HL-60 (cell line): ENCODE data around the gene DAB2.
A peak's percentile ranks its signal among the peaks of the same experiment; 100 is the strongest.

ENCODE experiments used
- DNase-seq, 2 experiments: peaks; one replicate each; pipeline ENCODE4 v3.0.0-alpha.2; 2010 to 2020; ENCODE audit warnings: low read depth in 1 of 2, low spot score in 1 of 2
- H3K27ac ChIP-seq: fragments of 250-450 bp; sonication (Bioruptor Pico); replicated peaks from 2 replicates; pipeline ENCODE4 v1.5.1; 2020; ENCODE audit warnings: mild to moderate bottlenecking, moderate library complexity
- H3K27me3 ChIP-seq: fragments of 250-450 bp; sonication (Bioruptor Pico); 2 replicates; pipeline ENCODE4 v1.5.1; 2021; ENCODE audit warnings: mild to moderate bottlenecking, moderate library complexity; ENCODE audit not compliant: insufficient read depth, poor library complexity, severe bottlenecking
- H3K4me3 ChIP-seq: replicated peaks from 2 replicates; pipeline ENCODE4 v1.5.1; 2011; ENCODE audit warnings: mild to moderate bottlenecking, control low read depth, low read length; ENCODE audit not compliant: insufficient read depth
- GABPA ChIP-seq: IDR thresholded peaks from 2 replicates; pipeline ENCODE4 v1.6.1; 2012; ENCODE audit warnings: low read depth
- POLR2AphosphoS5 ChIP-seq: IDR thresholded peaks from 2 replicates; pipeline ENCODE4 v1.6.1; 2012; ENCODE audit warnings: low read depth
- SPI1 ChIP-seq: IDR thresholded peaks from 2 replicates; pipeline ENCODE4 v1.6.1; 2012; ENCODE audit warnings: low read depth, mild to moderate bottlenecking, borderline replicate concordance
- long read RNA-seq: library from polyadenylated mRNA; unstranded; transcript quantifications from one replicate; pipeline ENCODE4 v2.0.0, GENCODE V29; 2020
- TF ChIP-seq, protein P1 (sequence below): IDR thresholded peaks from 2 replicates; pipeline ENCODE4 v1.6.1; 2012; ENCODE audit warnings: low read depth; ENCODE audit not compliant: insufficient replicate concordance
- TF ChIP-seq, protein P2 (sequence below): IDR thresholded peaks from one replicate; pipeline ENCODE4 v1.5.1; 2011; ENCODE audit warnings: low read length, control low read depth, inconsistent platforms; ENCODE audit not compliant: insufficient read depth

Gene DAB2
- long read RNA-seq, result 0 reads

DNA sequence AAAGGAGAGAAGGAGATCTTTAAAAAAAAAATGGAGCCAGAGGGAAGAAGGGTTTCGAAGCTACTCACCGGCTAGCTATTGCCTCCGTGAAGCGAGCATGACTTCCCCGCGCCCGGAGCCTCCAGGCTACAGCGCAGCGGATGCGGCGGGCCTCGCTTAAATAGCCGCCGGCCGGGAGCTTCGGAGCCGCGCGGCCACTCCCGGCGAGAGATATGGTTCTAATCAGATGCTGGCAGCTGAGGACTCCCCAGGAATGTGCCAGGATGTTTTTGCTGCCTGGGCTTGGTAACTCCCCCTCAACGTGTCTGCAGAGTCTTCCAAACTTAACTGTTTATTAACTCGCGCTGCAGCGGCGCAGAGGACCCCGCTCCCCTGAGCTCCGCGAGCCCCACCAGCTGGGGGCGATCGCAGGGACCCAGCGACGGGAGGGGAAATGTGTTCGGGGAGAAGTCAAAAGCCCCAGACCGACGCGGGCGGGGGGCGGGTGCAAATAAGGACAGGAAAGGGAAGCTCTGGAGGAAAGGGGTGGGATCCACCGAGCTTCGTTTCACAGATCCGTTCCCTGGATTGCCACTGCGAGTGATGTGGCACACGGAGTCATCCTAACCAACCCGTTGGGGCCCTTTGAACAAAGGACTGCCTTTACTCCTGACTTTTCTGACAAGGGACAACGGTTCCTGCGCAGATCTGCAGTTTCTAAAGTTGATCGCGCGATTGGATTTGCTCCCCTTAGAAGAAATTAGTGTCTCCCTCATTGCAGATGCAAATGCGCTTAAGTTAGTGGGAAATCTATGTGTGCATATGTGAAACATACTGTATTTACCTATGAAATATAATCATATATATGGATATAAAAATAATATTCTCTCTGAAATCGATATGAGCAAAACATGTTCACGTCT, at the start of gene DAB2:
Gene DAB2, minus strand, starts transcription at position 245 of the 902 bp plus-strand sequence. CDS start 30,660 bp downstream, outside the sequence.
- Histone ChIP-seq H3K27ac (no peak within 1 kb of the TSS), H3K27me3 (peaks cover 12% of the 10 kb centered on the region), H3K4me3 (peak within 1 kb of the TSS; percentile 36)
- TF ChIP-seq POLR2AphosphoS5 (no peak), GABPA (no peak), SPI1 (no peak; the same call in 1 of the 2 replicates)
- TF ChIP-seq, protein P1, sequence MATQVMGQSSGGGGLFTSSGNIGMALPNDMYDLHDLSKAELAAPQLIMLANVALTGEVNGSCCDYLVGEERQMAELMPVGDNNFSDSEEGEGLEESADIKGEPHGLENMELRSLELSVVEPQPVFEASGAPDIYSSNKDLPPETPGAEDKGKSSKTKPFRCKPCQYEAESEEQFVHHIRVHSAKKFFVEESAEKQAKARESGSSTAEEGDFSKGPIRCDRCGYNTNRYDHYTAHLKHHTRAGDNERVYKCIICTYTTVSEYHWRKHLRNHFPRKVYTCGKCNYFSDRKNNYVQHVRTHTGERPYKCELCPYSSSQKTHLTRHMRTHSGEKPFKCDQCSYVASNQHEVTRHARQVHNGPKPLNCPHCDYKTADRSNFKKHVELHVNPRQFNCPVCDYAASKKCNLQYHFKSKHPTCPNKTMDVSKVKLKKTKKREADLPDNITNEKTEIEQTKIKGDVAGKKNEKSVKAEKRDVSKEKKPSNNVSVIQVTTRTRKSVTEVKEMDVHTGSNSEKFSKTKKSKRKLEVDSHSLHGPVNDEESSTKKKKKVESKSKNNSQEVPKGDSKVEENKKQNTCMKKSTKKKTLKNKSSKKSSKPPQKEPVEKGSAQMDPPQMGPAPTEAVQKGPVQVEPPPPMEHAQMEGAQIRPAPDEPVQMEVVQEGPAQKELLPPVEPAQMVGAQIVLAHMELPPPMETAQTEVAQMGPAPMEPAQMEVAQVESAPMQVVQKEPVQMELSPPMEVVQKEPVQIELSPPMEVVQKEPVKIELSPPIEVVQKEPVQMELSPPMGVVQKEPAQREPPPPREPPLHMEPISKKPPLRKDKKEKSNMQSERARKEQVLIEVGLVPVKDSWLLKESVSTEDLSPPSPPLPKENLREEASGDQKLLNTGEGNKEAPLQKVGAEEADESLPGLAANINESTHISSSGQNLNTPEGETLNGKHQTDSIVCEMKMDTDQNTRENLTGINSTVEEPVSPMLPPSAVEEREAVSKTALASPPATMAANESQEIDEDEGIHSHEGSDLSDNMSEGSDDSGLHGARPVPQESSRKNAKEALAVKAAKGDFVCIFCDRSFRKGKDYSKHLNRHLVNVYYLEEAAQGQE, result no peak
- TF ChIP-seq, protein P2, sequence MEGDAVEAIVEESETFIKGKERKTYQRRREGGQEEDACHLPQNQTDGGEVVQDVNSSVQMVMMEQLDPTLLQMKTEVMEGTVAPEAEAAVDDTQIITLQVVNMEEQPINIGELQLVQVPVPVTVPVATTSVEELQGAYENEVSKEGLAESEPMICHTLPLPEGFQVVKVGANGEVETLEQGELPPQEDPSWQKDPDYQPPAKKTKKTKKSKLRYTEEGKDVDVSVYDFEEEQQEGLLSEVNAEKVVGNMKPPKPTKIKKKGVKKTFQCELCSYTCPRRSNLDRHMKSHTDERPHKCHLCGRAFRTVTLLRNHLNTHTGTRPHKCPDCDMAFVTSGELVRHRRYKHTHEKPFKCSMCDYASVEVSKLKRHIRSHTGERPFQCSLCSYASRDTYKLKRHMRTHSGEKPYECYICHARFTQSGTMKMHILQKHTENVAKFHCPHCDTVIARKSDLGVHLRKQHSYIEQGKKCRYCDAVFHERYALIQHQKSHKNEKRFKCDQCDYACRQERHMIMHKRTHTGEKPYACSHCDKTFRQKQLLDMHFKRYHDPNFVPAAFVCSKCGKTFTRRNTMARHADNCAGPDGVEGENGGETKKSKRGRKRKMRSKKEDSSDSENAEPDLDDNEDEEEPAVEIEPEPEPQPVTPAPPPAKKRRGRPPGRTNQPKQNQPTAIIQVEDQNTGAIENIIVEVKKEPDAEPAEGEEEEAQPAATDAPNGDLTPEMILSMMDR, result no peak
- peak; percentile 26 to 39 for DNase-seq

DNA sequence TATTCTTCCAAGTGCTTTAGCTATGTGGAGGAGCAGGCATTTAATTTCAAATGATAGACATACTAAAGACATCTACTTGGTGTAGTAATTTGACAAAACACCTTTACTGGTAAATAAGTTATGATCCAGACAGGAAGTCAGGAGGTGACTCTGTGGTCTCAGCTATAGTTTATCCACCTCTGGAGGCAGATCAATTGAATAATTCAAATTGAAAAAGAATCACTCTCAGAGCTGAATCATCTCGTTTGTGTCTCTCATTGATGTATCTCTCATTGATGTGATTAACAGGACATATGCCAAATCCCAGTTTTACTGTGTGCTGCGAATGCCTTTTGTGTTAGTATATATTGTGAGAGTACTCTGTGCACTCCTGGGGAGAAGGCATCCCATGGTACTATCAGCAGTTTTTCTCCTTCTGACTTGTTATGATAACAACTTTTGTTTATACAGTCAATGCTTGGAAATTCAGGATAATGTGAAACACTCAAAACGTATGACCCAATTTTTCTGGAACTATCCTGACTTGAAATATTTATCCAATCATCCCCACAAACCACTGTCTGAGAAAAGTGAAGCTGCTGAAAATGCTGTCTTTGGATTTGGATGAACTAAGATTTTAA, 48.5 kb upstream of the DAB2 start:
- no peak overlapping the region for H3K27ac ChIP-seq
- DNase-seq, result no peak
- TF ChIP-seq, protein P1, result no peak
- no peak for TF ChIP-seq GABPA
- TF ChIP-seq POLR2AphosphoS5, result no peak
- no peak for TF ChIP-seq SPI1
- TF ChIP-seq, protein P2, result no peak
- no peak overlapping the region for H3K4me3 ChIP-seq
- no peaks in the 10 kb centered on the region for H3K27me3 ChIP-seq

DNA sequence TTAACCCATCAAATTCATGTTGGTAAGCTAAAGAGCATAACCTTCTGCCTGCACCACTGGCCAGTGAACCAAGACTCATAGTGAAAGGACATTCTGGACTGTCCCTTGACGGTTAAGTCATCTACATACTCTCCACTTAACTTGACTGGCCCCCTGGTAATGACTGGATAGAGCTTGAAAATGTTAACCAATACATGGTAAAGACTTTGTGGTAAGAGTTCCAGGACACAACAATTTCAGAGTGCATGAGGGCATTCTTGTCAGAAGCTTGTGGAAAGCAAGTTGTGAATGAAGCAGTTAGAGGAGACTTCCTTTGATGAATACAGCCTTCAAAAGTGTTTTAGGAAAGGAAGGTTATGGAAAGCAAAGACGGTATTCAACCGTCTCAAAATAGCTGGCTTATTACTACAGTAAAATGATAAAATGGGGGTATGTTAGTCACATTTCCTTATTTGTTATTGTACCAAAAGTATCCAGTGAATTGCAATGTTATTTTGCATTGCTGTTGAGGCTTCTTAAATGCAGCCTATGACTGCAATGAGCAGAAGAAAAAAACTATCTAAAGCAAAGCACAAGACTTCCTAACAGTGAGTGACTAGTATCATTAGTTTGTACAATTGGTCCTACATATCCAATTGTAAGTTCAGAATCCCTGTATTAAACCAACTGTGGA, 47.2 kb upstream of the DAB2 start:
- DNase-seq, result no peak
- TF ChIP-seq POLR2AphosphoS5 (no peak), SPI1 (no peak), GABPA (no peak)
- TF ChIP-seq, protein P2, result no peak
- TF ChIP-seq, protein P1, result no peak
- Histone ChIP-seq H3K27ac (no peak overlapping the region), H3K27me3 (no peaks in the 10 kb centered on the region), H3K4me3 (no peak overlapping the region)
